ENCODE data around the gene NTPCR.

Gene NTPCR

DNA sequence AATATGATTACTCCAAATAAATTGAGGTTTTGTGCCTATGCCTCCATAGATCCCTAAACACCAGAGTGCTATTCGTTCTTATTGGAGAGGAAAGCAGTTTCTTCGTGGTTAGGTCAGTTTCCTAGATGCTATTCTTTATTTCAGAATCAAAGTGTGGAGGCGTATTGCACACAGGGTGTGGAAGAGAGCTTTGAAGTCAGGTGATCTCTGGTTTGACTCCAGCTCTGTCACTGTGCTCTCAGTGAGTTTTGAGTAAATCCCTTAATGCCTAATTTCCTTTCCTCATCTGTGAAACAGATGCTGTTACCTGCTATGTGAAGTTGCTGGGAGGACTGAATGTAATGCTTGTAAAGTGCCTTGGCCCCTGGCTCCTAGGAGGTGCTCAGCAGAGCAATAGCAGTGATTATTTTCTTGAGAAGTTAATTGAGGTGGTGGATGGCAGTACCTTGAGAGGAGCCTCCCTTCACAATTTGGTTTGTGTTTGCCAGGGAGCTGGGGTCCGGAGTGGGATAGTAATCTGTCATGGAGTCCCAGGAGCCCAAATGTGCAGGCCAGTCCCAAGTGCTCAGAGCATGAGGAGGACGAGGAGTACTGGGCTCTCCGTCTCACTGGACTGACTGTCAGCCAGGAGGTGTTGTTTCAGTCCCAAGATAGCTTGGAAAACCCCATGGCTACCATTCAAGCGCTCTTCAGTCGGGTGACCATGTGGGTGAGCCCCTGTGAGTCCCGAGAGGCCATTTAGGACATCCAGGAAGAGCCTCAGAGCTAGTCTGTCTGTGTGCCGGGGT lies 14.9 kb downstream of the NTPCR start:
- no peak for DNase-seq

DNA sequence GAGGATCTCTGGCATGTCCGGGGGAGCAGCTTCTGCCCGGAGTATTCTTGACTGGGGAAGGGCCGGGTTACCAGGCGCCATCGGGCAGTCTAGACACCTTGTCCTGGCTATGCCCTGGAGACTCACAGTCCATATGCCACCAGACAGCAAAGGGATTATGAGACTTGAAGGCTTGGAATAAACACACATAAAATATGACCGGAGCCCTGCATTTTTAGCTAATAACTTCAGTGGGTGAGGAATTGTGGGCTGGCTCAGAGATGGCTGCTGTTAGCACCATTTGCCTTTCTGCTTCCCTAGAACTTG lies 15.5 kb downstream of the NTPCR start:
- no peak for DNase-seq

DNA sequence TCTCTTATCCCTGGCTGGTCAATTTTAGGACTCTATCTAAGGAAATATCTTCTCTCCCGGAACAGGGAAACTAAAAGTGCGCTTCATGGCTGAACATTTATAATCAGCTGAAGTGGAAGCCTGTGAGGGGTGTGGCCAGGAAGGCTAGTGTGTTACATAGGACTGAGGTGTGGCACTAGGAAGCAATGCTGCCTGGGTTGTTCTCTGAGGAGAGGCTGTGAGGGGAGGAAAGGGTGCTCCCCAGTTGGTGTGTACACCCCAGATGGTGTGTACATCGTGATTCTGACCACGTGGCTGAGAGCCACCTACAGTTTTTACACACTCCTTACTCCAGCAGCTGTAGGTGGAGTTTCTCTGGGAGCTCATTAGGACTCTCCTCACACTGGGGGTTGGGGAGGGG lies 16.3 kb downstream of the NTPCR start:
- DNase-seq: no peak

DNA sequence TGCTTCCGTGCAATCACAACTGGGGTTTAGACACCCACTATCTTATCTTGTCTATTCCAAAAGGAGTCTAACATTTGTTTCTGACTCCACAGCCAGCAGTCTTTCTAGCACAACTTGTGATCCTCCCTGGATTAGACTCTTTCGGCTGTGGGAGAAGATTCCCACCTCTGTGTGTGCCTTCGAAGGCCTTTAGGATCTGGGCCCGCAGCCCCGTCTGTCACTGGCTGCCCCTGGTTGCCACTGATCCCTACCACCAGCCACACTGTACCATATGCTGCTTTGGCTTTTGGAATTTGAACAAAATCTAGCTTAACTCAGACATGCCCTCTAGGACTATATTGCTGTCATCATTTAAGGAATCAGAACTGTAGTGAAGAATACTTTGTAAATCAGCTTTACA lies 18.0 kb downstream of the NTPCR start:
- no peak for DNase-seq

DNA sequence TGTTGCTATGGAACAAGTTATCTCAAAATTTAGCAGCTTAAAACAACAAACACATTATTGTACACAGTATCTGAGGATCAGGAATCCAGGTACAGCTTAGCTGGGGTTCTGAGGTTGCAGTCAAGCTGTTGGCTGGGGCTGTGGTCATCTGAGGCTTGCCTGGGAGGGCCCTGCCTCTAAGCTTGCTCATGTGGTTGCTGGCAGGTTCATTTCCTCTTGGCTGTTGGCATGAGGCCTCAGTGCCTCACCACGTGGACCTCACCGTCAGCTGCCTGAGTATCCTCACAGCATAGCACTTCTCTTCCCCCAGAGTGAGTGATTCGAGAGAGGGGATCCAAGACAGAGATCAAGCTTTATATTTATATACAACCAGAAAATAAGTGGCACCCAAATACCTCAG lies 18.6 kb downstream of the NTPCR start:
- no peak for DNase-seq

DNA sequence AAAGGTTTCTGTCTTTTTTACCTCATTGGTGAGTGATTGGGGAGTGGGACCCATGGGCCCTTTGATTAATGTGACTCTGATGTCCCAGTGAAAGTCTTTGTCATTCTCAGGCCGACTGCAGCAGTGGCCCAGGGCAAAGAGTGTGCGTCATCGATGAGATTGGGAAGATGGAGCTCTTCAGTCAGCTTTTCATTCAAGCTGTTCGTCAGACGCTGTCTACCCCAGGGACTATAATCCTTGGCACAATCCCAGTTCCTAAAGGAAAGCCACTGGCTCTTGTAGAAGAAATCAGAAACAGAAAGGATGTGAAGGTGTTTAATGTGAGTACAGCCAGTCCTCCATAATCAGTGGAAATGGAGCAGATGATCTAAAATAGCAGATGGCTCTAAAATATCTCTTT lies 19.4 kb downstream of the NTPCR start:
- no peak for DNase-seq

DNA sequence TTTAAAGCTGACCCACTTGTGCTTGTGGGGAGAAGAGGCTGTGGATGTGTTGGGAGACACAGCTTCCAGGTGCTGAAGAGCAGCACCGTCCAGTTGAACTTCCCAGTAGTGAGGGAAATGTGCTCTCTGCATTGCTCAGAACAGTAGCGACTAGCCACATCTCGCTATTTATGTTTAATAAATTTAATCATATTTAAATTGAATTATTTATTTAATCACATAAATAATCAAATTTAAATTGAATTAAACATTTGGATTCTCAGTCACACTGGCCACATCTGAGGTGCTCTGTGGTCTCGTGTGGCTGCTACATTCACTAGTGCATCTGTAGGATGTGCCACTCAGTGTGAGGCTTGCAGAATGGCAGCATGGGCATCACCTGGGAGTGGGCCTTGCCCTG lies 20.1 kb downstream of the NTPCR start:
- DNase-seq: no peak

DNA sequence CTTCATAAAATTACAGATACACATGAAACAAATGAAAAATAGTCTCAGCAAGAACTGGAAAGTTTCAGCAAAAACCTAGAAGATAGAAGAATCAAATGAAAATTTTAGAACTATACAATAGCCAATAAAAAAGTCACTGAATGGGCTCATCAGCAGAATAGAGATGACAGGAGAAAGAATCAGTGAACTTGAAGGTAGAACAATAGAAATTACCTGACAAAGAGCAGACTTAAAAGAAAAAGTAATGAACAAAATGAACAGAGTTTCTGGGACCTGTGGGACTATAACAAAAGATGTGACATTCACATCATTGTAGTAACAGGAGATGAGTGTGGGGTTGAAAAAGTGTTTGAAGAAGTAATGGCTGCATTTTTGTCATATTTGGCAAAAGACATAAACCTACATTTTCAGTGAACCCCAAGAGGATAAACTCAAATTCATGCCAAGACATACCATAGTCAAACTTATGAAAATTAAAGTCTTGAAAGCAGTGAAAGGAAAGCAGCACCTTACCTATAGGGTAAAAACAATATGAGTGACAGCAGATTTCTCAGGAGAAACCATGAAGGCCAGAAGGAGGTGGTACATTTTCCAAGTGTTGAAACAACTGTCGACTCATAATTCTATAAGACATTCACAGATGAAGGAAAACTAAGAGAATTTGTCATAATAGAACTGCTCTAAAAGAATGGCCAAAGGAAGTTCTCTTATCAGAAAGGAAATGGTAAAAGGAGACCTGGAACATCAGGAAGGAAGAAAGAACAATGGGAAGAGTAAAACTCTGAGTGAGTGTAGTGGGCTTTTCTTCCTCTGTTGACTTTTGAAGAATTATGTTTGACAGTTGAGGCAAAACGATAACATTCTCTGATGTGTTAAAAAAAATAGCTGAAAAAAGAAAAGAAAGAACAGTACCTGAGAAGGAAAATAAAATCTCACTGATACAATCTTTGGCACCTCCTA lies 23.5 kb downstream of the NTPCR start:
- no peak for DNase-seq

DNA sequence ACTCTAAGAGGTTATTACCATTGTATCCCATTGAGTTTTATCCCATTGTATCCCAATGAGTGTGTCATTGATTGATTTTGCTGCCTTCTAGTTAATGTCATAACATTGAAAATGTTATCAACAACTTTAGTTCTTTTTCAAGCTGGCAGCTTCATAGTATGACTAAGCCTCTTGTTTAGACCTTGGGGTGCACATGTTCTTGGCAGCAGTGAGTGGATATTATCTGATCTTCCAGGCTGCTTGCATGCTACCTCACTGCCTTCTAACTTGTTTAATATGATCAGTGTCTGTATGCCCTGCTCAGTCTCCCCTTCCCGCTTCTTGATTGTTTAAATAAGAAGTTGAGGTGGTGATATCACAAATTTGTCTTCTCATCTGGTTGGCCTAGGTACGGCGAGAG lies 24.6 kb downstream of the NTPCR start:
- no peak for DNase-seq

DNA sequence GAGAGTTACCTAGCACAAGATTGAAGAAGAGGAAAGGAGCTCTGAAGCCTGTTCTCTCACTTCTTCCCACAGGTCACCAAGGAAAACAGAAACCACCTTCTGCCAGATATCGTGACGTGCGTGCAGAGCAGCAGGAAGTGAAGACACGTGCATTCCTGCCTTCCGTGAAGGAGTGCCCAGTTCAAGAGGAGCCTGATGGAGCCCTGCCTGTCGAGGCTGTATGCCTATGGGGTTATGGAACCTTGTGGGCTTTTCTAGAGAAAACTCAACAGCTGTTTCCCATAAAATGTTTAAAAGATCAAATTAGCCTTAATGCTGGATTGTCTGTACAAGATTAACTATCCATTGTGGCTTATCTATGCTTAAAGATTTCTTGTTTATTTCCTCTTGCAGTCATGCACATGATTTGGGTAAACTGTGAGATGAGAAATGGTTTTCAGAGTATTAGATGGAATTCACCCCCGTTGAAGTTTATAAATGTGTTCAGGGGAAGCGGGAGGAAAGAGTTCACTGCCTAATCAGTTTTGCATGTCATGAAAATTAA lies 27.8 kb downstream of the NTPCR start:
- DNase-seq: no peak

DNA sequence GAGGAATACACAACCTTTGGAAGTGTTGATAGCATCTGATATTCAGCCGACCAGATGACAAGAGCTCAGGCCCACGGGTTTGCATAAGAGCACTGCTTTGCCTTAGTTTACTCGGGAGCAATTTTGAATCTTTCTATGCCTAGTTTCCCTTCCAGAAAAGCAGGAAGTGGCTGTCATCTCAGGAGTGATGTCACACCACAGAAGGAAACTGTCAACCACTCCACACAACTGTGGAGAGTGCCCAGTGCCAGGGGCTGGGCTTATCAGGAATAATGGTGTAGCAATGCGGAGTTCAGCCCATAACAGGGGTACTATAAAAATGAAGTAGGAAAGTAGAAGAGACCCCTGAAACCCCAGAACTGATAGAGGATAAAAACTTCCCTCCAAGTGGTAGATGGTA lies 28.4 kb downstream of the NTPCR start:
- DNase-seq: no peak

DNA sequence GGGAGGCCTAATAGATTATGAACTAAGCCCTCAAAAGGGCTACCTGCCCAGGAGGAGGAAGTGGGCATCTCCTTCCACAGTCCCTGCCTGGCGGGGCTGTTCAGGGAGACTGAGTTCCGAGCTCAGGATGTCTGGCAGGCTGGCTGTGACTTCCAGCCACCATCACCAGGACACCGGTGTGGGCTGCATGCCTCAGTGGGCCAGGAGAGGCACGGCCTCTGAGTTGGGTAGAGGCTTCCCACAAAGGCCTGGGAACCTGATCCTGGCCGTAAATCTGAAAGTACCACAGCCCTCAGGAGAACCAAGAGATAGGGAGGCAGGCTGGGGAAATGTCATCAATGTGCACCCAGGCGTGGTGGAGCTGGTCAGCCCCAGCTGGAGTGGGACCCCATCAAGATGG lies 29.1 kb downstream of the NTPCR start:
- no peak for DNase-seq

DNA sequence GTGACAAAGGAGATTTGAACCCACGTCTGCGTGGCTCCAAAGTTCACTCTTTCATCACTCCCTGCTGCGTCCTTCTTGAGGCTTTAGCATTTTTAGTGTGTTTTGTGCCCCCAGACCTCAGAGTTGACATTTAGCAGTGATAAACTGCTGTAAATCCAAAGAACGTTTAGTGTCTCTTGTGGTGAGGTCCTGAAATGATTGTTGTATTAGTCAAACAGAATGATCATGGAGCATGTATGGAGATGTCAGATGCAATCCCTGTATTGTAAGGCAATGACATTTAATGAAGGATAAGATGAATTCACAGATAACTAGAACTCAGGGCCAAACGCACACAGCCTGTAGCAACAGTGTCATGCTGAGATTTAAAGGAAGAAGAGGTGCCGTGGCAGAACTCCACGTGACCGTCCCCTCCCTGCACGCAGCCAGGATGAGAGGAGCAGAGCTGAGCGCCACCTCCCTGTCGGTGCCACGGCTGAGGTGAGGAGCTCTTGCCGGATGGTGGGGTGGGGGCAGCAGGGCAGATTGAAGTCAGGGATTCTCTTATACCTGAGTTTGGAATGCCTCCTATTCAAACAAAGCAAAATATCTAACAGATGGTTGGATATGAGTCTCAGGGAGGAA lies 30.1 kb downstream of the NTPCR start:
- DNase-seq: no peak

DNA sequence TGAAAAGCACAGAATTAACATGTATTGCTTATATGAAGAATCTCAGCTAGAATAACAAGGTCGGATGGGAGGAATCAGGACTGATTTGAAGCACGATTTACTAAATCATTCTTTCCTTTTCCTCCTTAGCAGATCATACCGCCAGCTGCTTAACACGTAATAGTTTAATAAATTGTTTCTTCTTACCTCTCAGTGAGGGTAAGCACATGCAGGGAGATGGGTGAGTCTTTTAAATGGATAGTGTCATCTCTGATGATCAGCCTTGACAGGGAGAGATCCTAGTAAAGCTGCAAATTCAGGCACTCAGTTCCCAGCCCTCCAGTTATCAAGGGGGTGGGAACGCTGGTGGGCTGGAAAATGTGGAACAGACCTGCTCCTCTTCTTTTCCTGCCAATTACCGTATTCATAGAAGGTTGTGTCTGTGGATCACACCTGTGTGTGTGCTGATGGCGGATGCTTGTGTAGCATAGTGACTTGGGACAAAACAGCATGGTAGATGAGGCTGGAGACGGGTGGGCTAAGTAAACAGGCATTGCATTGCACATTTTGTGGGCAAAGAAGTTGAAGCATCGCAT lies 30.7 kb downstream of the NTPCR start:
- no peak for DNase-seq

DNA sequence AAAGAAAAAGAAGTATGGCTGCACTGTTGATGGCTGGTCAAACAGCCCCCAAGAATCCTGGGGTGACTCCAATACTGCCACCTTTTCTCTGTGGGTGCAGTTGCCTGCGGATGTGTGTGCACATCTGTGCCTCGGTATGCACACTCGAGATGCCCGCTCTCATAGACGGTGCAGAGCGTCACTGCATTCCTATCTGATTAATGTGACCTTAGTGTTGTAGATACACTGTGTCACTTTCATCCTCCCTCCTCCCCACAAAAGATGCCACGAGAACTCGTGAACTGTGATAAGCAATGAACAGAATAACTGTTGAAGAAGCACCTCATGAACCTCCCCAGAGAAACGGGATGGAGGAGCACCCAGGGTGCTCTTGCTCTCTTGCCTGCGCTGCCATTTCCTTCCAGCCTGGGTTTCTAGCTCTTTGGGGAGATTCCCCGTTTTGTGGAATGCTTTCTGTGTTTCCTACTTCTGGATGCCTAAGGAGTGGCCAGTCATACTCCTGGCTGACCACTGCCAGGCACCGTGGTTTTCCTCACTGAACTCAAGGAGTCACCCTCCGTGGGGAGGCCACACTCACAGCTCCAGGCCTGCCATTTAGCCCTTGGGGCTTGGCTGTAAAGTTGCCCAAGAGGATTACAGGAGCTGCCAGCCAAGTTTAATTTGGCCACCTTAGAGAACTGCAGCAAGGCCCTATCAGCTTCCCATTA lies 32.0 kb downstream of the NTPCR start:
- DNase-seq: no peak

DNA sequence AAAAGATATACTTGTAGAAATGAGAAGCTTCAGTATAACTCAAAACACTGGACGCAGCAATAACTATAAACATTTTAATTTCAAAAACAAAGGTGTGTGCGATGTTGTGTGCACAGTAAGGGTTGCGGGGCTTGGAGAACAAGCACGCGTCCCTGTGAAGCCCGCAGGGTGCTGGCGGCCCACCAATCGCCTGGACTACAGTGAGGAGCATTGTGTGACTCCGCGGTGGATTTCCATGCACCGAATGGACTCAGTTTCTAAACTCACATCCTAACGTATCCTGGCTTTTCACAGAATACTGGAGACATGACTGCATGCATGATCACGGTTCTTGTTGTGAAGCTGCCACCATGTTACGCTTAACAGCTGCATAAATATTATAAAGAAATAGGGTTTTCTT lies 33.0 kb downstream of the NTPCR start:
- no peak for DNase-seq

DNA sequence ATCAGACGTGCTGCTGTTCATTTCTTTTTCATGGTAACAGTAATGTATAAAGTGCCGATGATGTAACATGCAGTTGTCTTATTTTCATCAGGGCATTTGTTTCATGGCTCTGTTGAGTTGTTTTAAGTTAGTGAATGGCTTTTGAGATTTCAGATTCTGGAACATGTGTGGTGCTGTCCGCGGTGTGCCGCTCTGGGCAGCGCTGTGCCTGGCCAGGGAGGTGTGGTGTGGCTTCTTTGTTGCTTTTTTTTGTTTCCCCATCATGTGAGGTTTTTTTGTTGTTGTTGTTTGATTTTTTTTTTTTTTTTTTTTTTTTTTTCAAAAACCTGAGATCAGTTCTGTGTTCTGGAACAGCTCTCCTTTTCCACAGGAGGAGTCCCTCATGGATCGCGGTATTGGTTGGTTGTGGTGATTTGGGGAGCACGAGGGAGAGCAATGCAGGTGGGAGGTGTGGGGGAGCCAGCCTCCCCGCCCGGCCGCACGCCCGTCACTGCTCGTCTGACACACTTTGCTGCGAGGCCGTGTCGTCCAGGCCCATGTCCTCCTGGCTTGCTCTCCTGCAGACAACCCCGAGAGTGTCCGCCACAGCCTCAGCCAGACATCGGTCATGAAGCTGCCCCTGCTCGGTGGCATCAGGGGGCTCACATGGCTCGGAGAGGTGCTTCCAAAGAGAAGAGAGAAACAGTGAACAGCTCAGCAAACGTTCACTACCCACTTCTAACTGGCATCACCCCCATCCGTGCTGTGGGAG lies 33.6 kb downstream of the NTPCR start:
- no peak for DNase-seq

DNA sequence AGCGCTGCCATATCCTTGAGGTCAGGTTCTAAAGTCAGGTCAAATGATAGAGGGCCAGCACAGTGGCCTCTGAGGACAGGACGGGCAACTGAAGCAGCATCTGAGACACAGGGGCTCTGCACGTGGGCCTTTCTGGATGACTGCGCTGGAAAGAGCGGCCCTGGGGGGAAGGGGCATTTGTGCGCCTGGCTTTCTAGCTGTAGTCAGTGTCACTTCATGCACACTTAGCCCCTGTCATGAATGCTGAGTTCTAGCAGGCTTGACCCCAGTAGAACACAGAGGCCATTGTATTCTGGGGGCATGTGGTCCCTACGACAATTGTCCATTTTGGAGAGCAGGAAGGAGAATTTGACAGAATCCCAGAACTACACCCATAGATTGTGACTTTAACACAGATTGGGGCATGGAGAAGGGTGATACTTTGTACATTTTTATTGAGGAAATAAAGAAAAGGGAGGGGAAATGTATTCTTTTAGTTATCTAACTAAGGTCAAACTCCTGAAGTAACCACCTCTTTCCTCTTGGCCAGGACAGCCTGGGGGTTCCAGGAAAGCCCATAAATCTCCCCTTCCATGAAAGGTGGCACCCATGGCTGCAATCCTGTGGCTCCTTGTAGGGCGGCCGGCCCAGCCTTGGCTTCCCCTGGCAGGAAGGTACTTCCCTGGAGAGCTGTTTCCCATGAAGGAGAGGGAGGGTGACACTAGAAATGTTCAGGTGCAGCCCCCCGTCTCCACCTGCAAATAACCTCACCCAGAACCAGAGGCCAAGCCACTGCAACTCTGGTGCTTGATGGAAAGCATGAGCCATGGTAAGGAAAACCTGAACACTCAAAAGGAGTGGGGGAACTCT lies 34.4 kb downstream of the NTPCR start:
- DNase-seq: no peak

DNA sequence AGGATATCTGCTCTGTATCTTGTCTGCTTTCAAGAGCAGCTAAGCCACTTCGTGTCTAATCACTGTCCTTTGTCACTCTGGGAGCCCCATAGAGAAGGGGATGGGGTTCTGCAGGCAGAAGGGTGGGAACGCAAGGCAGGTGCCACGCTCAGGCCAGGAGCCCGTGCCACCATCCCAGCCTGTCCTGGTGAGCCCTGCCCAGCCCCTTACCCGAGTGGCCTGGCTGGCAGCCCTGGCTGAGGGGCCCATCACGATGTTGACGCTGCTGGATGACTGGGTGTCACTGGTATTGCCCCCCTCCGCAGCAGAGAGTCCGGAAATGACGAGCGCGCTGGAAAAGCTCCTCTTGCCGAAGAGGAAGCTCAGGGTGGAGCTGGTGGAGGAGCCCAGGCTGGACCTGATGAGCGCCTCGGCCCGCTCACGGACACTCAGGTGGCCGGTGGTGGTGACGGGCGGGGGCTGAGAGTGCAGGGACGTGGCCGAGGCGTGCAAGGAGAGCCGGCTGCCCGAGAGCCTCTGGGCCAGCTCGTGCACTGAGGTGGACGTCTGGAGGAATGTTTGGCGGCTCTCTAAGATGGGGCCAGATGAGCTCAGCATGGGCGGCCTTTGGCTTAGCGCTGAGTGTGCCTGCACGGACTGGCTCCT lies 35.6 kb downstream of the NTPCR start:
- no peak for DNase-seq

DNA sequence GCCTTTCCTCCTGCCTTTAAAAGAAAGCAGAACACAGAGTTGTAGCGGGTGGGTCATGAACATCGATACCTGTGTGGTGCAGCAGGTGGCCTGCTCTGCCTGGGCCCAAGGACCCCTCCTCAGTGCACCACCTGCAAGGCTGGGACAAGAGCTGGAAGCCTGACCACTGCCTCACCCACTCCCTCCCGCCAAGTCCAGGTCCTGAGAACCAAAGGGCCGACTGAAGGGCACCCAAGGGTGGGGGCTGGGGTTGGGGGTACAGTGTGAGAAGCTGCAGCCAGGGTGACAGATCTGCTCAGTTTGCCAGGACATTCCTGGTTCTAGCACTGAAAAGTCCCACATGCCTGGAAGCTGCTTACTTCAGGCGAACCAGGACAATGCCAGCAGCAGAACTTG lies 36.1 kb downstream of the NTPCR start:
- no peak for DNase-seq

All from activated CD8-positive, alpha-beta memory T cell treated with anti-CD3 and anti-CD28 coated beads, Interleukin-2, amount 50 U/mL, for 4 hours (primary cell).